Loucy (cell line): ENCODE results near the gene ZNF750.

Source experiments
- EZH2phosphoT487 ChIP-seq: fragments of 200-600 bp; IDR thresholded peaks from 2 replicates; pipeline ENCODE4 v1.6.1; 2018; ENCODE audit warnings: antibody characterized with exemption, mild to moderate bottlenecking, moderate library complexity, borderline replicate concordance
- TF ChIP-seq, protein P1 (sequence below): fragments of 200-600 bp; sonication (generic); conservative IDR thresholded peaks from 2 replicates; pipeline ENCODE4 v1.5.1; 2014; ENCODE audit warnings: mild to moderate bottlenecking, antibody characterized with exemption, low read length

DNA sequence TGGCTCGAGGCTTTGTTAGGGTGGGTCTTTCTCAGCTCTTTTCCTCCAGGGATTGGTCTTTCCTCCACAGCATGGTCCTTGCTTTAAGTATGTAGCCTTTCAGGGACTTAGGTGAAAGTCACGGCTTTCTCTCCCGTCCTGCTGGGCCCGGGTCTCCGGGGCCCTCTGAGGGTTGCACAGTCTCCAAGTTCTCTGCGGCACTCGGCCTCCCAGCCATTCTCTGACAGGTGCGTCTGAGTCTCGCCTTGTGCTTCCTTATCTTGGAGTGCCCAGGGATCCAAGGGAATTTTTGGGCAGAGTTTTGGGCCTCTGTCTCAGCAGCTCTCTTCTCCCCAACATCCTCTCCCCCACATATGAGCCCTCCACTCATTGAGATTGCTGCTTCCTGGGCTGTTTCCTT is 36.6 kb downstream of the ZNF750 start:
- no peak for TF ChIP-seq EZH2phosphoT487
- TF ChIP-seq, protein P1, sequence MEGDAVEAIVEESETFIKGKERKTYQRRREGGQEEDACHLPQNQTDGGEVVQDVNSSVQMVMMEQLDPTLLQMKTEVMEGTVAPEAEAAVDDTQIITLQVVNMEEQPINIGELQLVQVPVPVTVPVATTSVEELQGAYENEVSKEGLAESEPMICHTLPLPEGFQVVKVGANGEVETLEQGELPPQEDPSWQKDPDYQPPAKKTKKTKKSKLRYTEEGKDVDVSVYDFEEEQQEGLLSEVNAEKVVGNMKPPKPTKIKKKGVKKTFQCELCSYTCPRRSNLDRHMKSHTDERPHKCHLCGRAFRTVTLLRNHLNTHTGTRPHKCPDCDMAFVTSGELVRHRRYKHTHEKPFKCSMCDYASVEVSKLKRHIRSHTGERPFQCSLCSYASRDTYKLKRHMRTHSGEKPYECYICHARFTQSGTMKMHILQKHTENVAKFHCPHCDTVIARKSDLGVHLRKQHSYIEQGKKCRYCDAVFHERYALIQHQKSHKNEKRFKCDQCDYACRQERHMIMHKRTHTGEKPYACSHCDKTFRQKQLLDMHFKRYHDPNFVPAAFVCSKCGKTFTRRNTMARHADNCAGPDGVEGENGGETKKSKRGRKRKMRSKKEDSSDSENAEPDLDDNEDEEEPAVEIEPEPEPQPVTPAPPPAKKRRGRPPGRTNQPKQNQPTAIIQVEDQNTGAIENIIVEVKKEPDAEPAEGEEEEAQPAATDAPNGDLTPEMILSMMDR: no peak
